ENCODE data around the gene GRIA4. TPM values are rescaled to one million over a fixed set of nuclear protein-coding genes. Genes with fewer than 3 reads are reported as not detected.

GRIA4 gene
- total RNA-seq, 4 donors from 2014 or later = not detected

GRCh38 chr11:105696000-105696399, 86.1 kb downstream of the GRIA4 start:
- Histone ChIP-seq H3K36me3 (no peaks in the 10 kb centered on the region), H3K27ac (no peak overlapping the region), H3K4me3 (no peak overlapping the region), H3K27me3 (no peaks in the 10 kb centered on the region), H3K9me3 (no peaks in the 10 kb centered on the region), H3K4me1 (no peaks in the 10 kb centered on the region)
- WGBS, 2 donors = 67 to 70% methylated on average over 2 of the region's 2 CpGs
- no peak for TF ChIP-seq CTCF (IDR thresholded peaks at IDR 0.05)
- TF ChIP-seq POLR2A (IDR thresholded peaks at IDR 0.05) = no peak
- no peak for DNase-seq
- intact Hi-C loops (cut with DNase I) = no loop called here

- no peak overlapping the region for H3K4me3 ChIP-seq
- intact Hi-C loops (cut with DNase I) = no loop called here
- no peak for TF ChIP-seq POLR2A (IDR thresholded peaks at IDR 0.05)
- TF ChIP-seq CTCF (IDR thresholded peaks at IDR 0.05) = no peak
Observed at GRCh38 chr11:105697291-105697690, 87.4 kb downstream of the GRIA4 start.

GRCh38 chr11:105699203-105699602, 89.3 kb downstream of the GRIA4 start:
- no peak for TF ChIP-seq POLR2A (IDR thresholded peaks at IDR 0.05)
- intact Hi-C loops (cut with DNase I) = no loop called here
- WGBS, 2 donors = 41% methylated on average over 3 of the region's 3 CpGs

More at GRCh38 chr11:105697291-105697690, 87.4 kb downstream of the GRIA4 start:
- WGBS, 2 donors = 0% methylated on average over 1 of the region's 1 CpG
- no peaks in the 10 kb centered on the region for H3K36me3 ChIP-seq
- H3K27ac ChIP-seq = no peak overlapping the region
- H3K27me3 ChIP-seq = no peaks in the 10 kb centered on the region
- no peak for DNase-seq
- no peaks in the 10 kb centered on the region for H3K4me1 ChIP-seq
- no peaks in the 10 kb centered on the region for H3K9me3 ChIP-seq

GRCh38 chr11:105700271-105700670, 90.4 kb downstream of the GRIA4 start:
- H3K9me3 ChIP-seq = no peaks in the 10 kb centered on the region
- no peaks in the 10 kb centered on the region for H3K27me3 ChIP-seq
- H3K36me3 ChIP-seq = no peaks in the 10 kb centered on the region
- TF ChIP-seq CTCF (IDR thresholded peaks at IDR 0.05) = no peak
- no peak for TF ChIP-seq POLR2A (IDR thresholded peaks at IDR 0.05)
- H3K4me3 ChIP-seq = no peak overlapping the region
- no peak for DNase-seq
- no peak overlapping the region for H3K27ac ChIP-seq
- H3K4me1 ChIP-seq = no peaks in the 10 kb centered on the region
- intact Hi-C loops (cut with DNase I) = no loop called here

More at GRCh38 chr11:105699203-105699602, 89.3 kb downstream of the GRIA4 start:
- no peak overlapping the region for H3K4me3 ChIP-seq
- DNase-seq = no peak
- H3K4me1 ChIP-seq = no peaks in the 10 kb centered on the region
- H3K27ac ChIP-seq = no peak overlapping the region
- no peaks in the 10 kb centered on the region for H3K9me3 ChIP-seq
- H3K27me3 ChIP-seq = no peaks in the 10 kb centered on the region
- H3K36me3 ChIP-seq = no peaks in the 10 kb centered on the region

- H3K4me3 ChIP-seq = no peak overlapping the region
- H3K27me3 ChIP-seq = no peaks in the 10 kb centered on the region
- intact Hi-C loops (cut with DNase I) = no loop called here
- no peaks in the 10 kb centered on the region for H3K36me3 ChIP-seq
- H3K27ac ChIP-seq = no peak overlapping the region
- 54 to 70% methylated on average over 3 of the region's 3 CpGs for WGBS, 2 donors
- no peak for DNase-seq
- no peaks in the 10 kb centered on the region for H3K4me1 ChIP-seq
- no peaks in the 10 kb centered on the region for H3K9me3 ChIP-seq
- no peak for TF ChIP-seq CTCF (IDR thresholded peaks at IDR 0.05)
- no peak for TF ChIP-seq POLR2A (IDR thresholded peaks at IDR 0.05)
Observed at GRCh38 chr11:105701098-105701497, 91.2 kb downstream of the GRIA4 start.
